Activated CD8-positive, alpha-beta memory T cell treated with anti-CD3 and anti-CD28 coated beads for 36 hours (primary cell): ENCODE data around the gene CDC16. TPM values are rescaled to one million over a fixed set of nuclear protein-coding genes. Genes with fewer than 3 reads are reported as not detected.
"Not testable (repeated sequence)": the region's sequence is repeated elsewhere in the genome, so short reads cannot be mapped to it uniquely, and the experiment has no call there.

Source experiments
- CTCF ChIA-PET: fragments of 350-600 bp; sonication (Branson Sonifier 250); formaldehyde crosslinking; loops from one replicate; lab custom pipeline; 2021; ENCODE audit warnings: antibody characterized with exemption; lab: Charles Lee
- POLR2A ChIA-PET: fragments of 350-600 bp; sonication (Branson Sonifier 250); formaldehyde crosslinking; loops from one replicate; lab custom pipeline; 2021; ENCODE audit warnings: antibody characterized with exemption; lab: Charles Lee
- total RNA-seq, 2 experiments: library from RNA; stranded (reverse); gene quantifications; one replicate each; pipeline ENCODE4 v1.2.3, GENCODE V29; 2021

Gene CDC16
- 10 to 100 TPM; 75.1 to 76.7 TPM for total RNA-seq

DNA sequence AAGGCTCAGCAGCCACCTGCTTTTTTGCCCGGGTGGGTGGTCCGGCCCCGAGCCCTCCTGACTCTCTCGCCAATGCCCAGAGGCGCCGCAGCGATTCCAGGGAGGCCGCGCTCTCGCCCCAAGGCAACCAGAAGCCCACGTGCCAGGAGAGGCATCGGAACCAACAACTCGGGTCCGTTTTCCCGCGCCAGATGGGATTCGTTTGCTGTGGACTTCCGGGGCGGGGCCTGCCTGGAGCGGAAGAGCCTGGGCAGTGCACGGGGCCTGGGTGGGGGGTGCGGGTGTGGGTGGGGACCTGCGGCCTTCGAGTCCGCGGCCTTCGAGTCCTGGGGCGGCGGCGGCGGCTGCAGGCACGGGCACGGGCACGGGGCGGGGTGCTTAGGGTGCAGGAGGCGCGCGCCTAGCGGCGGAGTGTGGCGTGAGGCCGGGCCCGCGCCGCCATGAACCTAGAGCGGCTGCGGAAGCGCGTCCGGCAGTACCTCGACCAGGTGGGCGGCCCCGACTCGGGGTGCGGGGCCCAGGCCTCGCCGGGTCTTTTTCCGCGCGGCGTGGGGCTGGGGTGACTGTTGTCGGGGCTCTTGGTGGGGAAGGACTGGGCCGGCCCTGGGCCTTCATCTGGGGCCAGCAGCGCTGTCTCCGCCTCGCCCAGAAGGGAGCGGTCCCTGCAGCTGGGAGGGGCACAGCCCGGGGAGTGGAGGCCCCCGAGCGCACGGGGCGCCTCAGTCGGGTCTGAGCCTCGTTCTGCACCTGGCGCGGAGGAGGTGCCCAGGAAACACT, at the start of gene CDC16:
Gene CDC16 (plus strand): TSS at position 253 of the 777 bp plus-strand sequence. CDS start 188 bp downstream, at position 441.
- ChIA-PET POLR2A (interaction anchor here (0.6 kb wide), 1 partner anchor 275 kb away, joined by 3 read pairs; no protein-coding TSS in a partner anchor), CTCF (no interaction called here)

GRCh38 chr13:114185182-114185971, 49.3 kb upstream of the CDC16 start:
- POLR2A ChIA-PET, result no interaction called here

DNA sequence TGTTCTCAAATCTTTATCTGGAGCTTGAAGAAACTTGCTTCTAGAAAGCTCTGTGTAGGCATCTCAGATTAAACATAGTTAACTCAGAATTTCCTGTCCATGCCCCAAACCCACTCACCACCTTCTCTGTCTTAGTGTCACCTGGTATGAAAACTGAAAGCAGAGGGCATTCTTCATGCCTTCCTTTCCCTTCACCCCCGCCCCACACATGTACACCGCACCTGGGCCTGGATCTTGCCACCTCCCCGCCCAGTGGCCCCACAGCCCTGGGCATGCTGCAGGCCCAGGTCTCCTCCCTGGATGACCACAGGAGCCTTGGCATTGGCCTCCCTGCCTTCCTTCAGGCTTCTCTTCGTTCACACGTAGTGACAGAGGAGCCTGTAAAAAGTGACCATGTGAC, 39.8 kb upstream of the CDC16 start:
- CTCF ChIA-PET, result no interaction called here

More at GRCh38 chr13:114185182-114185971, 49.3 kb upstream of the CDC16 start:
- CTCF ChIA-PET, result no interaction called here

GRCh38 chr13:114196629-114197028, 38.1 kb upstream of the CDC16 start:
- CTCF ChIA-PET, result no interaction called here
- POLR2A ChIA-PET, result no interaction called here

More for the DNA sequence above, 39.8 kb upstream of the CDC16 start:
- POLR2A ChIA-PET, result no interaction called here

GRCh38 chr13:114198556-114198955, 36.1 kb upstream of the CDC16 start:
- ChIA-PET POLR2A (no interaction called here), CTCF (no interaction called here)

DNA sequence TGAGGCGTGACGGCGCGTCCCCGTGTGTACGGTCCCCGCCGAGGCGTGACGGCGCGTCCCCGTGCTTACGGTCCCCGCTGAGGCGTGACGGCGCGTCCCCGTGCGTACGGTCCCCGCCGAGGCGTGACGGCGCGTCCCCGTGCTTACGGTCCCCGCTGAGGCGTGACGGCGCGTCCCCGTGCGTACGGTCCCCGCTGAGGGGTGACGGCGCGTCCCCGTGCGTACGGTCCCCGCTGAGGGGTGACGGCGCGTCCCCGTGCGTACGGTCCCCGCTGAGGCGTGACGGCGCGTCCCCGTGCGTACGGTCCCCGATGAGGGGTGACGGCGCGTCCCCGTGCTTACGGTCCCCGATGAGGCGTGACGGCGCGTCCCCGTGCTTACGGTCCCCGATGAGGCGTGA, 35.2 kb upstream of the CDC16 start:
- CTCF ChIA-PET, POLR2A ChIA-PET: not testable (repeated sequence)

DNA sequence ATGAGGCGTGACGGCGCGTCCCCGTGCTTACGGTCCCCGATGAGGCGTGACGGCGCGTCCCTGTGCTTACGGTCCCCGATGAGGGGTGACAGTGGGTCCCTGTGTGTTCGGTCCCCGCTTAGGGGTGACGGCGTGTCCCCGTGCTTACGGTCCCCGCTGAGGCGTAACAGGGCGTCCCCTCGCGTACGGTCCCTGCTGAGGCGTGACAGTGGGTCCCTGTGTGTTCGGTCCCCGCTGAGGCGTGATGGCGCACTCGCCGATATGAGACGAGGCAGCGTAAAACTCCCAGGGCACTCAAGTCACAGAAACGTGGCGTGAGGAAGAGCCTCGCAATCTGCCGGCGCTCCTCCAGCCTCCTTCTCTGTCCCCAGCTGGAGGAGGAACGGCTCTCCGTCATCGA, 34.7 kb upstream of the CDC16 start:
- ChIA-PET POLR2A (no interaction called here), CTCF (no interaction called here)

- CTCF ChIA-PET, result no interaction called here
- POLR2A ChIA-PET, result no interaction called here
These were observed 34.2 kb upstream of the CDC16 start for GRCh38 chr13:114200399-114200911.

DNA sequence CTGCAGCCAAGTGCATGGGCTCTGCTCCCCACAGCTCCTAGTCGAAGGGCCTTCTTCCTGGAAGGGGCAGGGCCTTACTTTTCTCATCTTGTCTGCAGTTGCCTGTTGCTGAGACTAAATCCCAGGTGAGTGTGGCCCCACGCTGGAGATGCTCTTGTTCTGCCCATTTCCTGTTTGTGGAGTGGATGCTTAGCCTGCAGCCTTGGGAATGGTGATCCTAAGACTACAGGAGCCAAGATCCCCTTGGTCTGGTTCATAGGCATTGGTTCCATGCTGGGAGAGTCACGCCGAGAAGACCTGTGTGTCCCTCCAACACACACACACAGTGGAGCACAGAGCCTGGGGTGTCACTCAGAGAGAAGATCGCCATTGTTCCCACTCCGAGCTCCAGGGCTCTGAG, 32.1 kb upstream of the CDC16 start:
- CTCF ChIA-PET, result no interaction called here
- POLR2A ChIA-PET, result no interaction called here

DNA sequence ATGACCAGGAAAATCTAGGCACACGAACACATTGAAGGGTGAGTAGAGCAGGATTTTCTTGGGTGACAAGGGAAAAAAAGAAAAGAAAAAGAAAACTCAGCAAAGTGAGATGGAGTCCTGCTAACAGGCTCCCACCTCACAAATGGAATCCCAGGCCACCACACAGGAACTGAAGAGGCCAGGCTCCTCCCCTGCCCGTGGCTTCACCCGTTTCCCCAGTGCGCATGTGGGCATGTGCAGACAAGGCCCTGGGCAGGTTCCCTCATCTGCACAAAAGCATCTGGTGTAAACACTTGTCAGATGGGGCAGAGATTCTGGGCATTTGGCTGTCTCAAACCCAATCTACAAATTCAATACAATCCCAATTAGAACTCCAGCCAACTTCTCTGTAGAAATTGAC, 31.2 kb upstream of the CDC16 start:
- CTCF ChIA-PET, result no interaction called here
- POLR2A ChIA-PET, result no interaction called here

DNA sequence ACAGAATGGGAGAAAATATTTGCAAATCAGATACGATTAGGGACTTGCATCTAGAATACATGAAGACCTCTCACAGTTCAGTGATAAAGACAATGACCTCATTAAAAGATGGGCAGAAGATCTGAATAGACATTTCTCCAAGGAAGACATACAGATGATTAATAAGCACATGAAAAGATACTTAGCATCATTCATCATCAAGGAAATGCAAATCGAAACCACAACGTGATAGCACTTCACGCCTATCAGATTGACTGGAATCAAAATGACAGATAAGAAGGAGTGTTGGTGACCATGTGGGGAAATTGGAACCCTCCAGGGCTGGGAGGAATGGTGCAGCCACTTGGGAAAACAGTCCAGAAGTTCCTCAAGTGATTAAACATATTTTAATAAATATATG, 29.8 kb upstream of the CDC16 start:
- POLR2A ChIA-PET, result no interaction called here
- CTCF ChIA-PET, result interaction anchor here (1.1 kb wide), 1 partner anchor 332 kb away, joined by 3 read pairs; no protein-coding TSS in a partner anchor

GRCh38 chr13:114208134-114208533, 26.6 kb upstream of the CDC16 start:
- CTCF ChIA-PET, result no interaction called here
- POLR2A ChIA-PET, result no interaction called here

- POLR2A ChIA-PET, result no interaction called here
- CTCF ChIA-PET, result no interaction called here
These were observed 23.1 kb upstream of the CDC16 start for GRCh38 chr13:114211446-114212157.

GRCh38 chr13:114212158-114212495, 22.6 kb upstream of the CDC16 start:
- POLR2A ChIA-PET, result no interaction called here
- CTCF ChIA-PET, result no interaction called here

GRCh38 chr13:114213980-114214379, 20.7 kb upstream of the CDC16 start:
- CTCF ChIA-PET, result interaction anchor here (1.1 kb wide), 2 partner anchors 13 to 24 kb away, joined by 3 read pairs; no protein-coding TSS in a partner anchor
- POLR2A ChIA-PET, result no interaction called here

DNA sequence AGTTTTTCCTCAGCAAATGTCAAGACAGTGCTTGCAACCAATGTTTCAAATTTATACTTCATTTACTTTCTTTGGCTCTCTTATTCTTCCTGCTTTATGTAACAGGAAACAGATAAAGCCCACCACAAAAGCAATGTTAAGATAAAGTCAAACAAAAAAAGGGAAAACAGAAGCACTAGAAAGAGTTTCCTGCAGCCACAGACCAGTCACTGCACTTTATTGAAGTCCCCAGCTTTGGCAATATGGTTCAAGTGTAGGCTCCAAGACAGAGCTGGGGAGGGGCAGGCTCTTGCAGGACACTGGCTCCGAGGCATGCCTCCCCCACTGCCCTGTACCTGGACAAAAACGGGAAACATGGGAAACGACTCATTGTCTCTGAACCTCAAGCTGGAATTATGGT, 15.3 kb upstream of the CDC16 start:
- POLR2A ChIA-PET, result interaction anchor here (1.1 kb wide), 1 partner anchor 88 kb away, joined by 3 read pairs; no protein-coding TSS in a partner anchor

GRCh38 chr13:114222461-114222968, 12.2 kb upstream of the CDC16 start:
- ChIA-PET CTCF (interaction anchor here (1.3 kb wide), 1 partner anchor 274 kb away, joined by 4 read pairs; no protein-coding TSS in a partner anchor), POLR2A (no interaction called here)

More for the DNA sequence above, 15.3 kb upstream of the CDC16 start:
- CTCF ChIA-PET, result interaction anchor here (1.3 kb wide), 1 partner anchor 71 kb away, joined by 3 read pairs; no protein-coding TSS in a partner anchor

DNA sequence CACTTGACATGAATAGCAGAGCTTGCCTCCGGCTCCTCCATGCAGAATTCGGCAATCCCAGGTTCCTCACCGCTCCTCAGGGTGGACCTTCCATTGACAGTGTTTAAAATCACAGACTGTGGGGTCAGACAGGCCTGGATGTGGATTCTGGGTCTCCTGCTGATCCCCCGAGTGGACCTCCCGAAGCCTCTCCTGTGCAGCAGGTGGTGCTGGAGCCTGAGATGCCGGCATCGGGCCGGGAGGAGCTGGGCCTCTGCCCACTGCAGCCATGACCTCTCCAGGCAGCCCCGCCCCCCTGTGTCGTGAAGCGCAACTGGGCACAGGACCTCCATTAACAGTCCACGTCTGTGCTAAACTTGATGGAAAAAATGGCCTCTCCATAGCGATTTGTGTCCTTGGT, 10.5 kb upstream of the CDC16 start:
- POLR2A ChIA-PET, result no interaction called here
- CTCF ChIA-PET, result interaction anchor here (0.6 to 1.0 kb wide), 3 partner anchors 58 to 64 kb away, joined by 3 to 4 read pairs (median 3); no protein-coding TSS in a partner anchor

DNA sequence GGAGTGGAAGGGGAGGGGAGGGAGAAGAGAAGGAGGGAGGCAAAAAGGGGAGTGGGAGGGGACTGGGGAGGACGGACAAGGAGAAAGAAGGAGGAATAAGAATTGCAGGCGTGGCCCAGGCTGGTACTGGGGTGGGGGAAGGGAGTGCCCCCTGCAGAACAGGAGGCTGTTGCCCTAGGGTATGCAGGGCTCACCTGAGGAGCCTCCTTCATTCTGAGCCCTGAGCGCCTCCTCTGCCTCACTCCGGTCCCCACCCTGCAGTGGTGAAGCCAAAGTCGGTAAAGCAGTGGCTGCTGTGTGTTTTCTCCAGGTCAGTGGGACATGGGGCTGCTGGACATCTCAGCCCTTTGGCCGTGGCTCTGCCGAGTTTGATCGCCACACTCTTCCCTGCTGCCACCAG, 9.1 kb upstream of the CDC16 start:
- CTCF ChIA-PET, result interaction anchor here (0.9 to 2.3 kb wide), 8 partner anchors 34 to 409 kb away, joined by 3 to 15 read pairs (median 3); no protein-coding TSS in a partner anchor
- POLR2A ChIA-PET, result interaction anchor here (1.2 kb wide), 1 partner anchor 158 kb away, joined by 5 read pairs; no protein-coding TSS in a partner anchor
